Stimulated activated CD4-positive, alpha-beta T cell treated with anti-CD3 and anti-CD28 coated beads, Interleukin-2, amount 100 ng/mL, for 4 hours (primary cell): ENCODE results near the gene HPSE2.
"Not testable (repeated sequence)": the region's sequence is repeated elsewhere in the genome, so short reads cannot be mapped to it uniquely, and the experiment has no call there.

ENCODE experiments used
- DNase-seq: peaks from one replicate; pipeline ENCODE4 v3.0.0-alpha.2; 2020; ENCODE audit warnings: low read depth

HPSE2 gene

DNA sequence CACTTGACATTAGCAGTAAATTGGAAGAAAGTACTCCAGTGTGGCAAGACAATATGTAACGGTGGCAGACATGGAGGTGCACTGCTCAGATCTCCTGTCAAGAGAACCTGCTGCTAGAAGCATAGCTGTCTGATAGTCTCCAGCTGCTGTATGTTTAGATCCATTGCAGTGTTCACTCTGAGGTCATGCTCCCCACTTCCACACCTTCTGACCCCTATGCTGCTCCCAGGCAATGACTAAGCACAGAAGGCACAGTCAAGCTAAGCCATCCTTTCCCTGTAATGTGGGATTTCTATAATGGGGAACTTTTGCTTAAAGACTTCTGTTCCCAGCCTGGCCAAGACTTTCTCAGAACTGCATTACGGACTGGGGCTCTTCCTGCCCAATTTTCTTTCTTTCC lies 315.8 kb downstream of the HPSE2 start:
- DNase-seq = no peak

DNA sequence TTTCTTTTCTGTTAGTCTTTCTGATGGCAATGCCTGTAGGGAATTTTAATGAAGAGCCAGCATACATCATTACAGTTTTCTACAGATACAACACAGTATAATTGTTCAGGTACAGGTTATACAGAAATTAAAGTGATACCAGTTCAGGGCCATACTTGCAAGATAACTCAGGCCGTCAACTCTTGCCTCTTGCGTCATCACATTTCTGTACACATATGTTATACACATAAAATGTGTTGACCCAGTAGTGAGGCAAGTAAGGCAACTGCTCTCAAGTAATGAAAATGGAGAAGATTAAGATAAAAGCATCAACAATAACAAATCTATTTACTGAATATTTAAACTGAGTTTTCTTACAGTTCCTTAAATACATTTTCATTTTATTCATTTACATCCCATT lies 317.8 kb downstream of the HPSE2 start:
- no peak for DNase-seq

DNA sequence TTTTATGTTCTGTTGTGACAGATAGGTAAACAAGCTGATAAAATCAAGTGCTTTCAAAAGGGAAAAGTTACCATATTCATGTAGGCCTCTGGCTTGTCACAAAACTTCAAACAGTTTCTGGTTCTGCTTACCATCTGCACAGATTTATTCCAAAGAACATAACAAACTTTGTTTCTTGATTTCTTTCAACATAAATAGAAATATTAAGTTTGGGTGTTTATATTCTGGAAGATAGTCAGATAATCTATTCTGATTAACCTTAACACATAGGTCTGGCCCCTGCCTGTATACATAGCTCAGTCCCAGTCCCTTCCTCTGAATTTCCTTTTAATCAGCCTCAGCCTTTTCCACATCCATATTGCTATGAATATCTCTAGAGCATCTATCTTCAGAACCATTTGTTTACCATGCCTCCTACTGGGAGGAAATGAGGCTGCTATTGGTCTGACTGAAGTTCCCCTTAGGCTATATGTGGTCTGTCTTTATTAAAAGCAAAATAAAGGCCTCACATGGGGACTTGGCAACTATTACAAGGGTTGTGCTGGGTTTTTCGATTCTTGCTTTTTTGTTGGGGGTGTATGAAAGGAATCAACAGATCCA lies 319.0 kb downstream of the HPSE2 start:
- DNase-seq = no peak

DNA sequence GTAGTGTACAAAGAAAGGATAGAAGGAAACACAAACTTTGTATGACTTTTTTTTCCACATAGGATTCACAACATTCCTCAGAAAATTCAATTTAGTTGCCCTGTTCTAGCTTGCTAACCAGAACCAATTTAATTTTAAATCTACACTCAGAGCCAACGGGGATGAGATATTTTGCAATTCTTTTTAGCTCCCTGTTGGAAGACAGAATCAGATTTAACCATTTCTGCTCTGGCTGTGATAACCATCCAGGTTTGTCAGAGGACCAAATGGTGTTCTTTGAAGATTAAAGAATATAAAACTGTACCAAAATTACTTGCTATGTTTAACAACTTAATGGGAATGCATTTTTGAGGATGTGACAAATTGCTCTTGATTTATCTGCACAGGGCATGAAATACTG lies 319.7 kb downstream of the HPSE2 start:
- no peak for DNase-seq

DNA sequence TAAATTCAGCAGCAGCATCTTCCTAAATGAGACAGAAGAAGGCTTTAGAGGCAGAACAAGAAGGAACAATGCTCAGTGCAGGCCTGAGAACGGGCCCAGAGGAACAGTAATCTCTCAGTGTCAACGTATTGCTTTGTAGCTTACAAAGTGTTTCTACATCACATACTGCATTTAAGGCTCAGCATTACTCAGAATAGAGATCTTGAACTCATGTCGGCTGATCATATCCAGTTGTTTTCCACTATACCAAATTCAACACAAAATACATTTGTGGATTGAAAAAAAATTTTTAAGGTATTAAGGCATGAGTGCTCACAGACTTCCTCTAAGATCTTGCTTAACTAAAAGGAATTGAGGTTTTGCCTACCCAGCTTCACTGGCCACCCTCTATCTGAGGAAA lies 325.1 kb downstream of the HPSE2 start:
- DNase-seq = no peak

DNA sequence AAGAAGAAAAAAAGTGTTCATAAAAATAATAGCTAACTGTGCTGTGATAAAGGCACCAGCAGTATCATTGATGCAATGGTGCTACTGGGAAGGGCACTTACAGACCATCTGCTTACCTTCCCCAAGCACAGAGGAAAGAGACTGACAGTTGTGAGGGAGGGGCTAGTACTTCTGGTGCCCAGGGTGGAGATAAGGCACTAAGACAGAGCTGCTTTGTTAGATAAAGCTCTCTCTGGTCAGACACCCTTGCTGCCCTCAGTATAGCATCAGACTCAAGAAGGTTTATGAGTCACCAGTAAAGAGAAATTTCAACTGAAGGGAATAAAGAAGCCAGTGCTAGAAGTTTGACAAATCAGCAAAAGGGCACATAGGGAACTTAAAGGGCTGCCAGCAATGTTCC lies 325.6 kb downstream of the HPSE2 start:
- DNase-seq = no peak

DNA sequence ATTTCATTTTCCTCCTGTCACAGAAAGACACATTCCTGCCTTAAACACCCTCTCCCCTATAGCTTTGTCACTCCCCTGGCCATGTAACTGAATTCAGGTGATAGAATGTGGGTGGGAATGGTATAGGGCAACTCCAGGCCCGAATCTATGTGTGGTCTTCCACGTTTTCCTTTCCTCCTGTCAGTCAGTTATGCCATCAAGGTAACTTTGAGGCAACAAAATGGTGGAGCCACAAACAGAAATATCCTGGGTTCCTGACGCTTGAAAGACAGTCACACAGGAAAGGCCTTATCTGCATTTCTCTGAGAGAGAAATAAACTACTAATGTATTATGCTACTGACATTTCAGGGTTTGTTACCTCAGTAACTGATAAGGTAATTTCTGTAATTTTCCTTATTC lies 326.8 kb downstream of the HPSE2 start:
- no peak for DNase-seq

DNA sequence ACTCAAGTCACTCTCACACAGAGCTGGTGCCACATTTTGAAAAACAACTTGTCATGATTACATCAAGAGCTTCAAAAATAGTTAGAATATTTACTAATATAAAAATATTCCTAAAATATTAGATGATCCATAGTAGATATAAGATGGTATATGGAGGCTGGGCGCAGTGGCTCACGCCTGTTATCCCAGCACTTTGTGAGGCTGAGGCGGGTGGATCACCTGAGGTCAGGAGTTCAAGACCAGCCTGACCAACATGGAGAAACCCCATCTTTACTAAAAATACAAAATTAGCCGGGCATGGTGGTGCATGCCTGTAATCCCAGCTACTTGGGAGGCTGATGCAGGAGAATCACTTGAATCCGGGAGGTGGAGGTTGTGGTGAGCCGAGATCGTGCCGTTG lies 327.4 kb downstream of the HPSE2 start:
- not testable (repeated sequence) for DNase-seq

DNA sequence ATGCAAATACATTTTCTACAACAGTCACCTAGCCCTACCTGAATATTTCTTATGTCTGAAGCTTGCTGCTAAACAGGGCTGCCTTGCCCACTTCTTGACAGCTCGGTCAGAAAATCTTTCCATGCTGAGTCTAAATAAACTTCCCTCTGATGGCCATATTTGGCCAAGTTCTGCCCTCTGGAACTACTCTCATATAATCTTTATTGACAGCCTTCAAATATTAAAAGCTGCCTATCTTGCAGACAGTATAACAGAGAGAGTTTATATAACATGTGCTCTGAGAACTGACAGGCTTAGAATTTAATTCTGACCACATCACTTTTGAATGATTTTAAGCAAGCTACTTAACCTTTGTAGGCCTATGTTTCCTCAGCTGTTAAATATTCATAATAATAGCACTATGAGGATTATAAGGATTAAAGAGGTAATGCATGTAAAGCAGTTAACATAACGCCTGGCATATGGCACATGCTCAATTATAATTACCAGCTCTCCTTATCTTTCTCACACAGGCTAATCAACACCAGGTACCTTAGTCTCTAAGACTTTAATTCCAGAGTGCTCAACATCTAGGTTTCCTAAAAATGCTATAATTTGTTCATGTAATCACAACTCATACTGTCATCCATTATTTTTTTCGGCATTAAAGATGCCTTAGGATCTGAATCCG lies 334.1 kb downstream of the HPSE2 start:
- DNase-seq = no peak

DNA sequence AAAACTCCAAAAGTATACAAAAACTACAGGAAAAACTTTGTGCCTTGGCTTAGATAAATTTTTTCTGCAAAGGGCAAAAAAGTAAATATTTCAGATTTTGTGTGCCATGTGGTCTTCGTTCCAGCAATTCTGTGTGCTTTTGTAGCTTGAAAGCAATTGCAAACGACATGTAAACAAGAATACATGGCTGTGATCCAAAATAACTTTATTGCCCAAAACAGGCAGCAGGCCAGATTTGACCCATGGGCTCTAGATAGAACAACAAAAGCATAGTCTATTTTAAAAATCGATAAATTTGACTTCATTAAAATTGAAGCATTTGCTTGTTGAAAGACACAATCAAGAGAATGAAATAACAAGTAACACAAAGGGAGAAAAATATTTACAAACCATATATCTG lies 336.6 kb downstream of the HPSE2 start:
- DNase-seq = no peak

DNA sequence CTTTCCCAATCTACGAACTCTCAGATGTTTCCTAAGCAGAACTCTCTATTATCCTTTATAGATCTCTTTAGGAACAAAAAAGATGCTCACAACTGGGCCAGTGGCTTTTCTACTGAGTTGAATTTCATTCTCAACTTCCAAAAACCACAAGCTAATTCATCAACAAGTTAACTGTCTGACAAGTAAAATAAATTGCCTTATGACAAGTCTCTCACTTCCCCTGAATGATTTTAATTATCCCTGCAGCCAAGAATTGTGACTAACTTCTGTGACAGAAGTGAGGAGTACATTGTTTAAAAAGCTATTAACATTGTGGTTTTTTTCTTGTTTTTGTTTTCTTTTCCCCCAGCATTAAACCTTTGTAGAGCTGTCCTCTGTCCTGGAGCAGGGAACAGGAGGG lies 343.1 kb downstream of the HPSE2 start:
- no peak for DNase-seq

DNA sequence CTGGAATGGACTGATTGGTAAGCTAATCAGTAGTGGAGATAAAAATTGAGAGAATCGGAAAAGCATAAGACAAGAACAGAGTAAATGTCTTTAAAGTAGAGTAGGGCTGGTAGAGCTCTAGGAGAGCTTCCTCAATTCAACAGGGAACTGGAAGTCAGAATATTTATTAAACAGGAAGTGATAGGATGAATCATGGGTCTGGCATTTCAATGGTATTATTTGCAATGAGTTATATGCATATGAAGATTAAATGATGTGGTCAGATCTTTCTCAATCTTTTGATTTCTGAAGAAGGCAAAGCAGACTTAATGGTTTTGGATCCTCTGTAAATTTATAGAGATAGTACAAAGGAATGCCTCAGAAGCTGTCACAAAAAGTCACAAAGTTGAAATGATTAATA lies 349.0 kb downstream of the HPSE2 start:
- no peak for DNase-seq

DNA sequence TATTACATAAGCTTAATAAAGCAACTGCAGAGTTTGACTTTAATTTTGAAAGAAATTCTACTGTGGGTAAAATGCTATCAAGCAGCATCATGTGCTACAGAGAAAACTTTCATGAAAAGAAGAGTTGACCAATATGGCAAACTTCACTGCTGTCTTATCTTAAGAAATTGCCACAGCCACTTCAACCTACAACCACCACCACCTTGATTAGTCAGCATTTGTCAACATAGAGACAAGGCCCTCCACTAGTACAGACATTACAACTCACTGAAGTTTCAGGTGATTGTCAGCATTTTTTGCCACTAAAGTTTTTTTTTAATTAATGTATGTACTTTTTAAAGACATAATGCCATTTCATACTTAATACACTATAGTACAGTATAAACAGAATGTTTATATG lies 350.3 kb downstream of the HPSE2 start:
- DNase-seq = no peak

DNA sequence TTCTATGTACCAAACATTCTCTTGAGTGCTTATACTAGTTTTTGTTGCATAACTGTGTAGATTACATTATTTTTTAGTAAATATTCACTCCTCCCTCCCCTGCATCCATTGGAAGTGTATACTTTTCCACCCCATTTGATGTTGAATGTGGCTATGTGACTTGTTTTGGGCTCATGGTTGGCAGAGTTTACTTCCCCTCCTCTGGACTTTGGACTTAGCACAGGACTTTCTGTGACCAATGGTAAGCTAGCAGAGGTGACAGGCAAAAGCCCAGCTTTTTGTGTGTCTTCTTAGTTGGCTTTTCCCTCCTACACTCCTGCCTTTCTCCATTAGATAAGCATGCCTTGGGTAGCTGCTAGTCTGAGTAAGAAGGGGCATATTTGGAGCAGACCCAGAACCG lies 353.9 kb downstream of the HPSE2 start:
- DNase-seq = no peak

DNA sequence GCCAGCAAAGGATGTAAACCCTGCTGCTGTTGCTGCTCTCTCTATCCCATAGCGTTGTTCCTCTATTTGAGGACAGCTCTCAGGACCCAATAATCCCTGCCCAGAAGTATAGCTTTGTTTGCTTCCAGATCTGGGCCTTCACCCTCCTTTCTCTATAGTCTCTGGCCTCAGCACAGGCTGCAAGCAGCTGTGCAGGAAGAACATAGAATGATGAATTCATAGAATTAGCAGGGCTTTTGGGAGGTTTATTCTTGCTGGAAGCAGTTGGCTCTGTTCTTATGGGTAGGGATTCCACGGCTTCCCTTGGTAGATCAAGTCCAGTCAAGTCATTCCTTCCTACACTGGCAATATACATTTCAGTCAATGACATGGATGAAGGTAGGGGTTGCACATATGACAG lies 354.7 kb downstream of the HPSE2 start:
- no peak for DNase-seq

DNA sequence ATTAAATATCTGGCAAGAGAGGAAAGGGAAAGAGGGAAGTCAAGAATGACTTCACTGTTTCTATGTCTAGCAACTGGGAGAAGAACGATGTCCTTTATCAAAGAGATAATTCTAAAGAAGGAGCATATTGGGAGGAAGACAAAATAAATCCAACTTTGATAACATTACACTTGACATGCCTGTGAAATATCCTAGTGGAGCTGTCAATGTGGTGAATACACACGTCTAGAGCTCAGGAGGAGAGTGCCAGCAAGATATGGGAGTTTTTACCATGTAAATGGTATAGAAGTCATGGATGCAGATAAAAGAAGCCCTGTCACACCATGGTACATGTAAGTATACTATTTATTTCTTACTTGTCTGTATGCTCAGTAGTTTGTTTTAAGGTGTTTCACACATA lies 356.7 kb downstream of the HPSE2 start:
- no peak for DNase-seq

DNA sequence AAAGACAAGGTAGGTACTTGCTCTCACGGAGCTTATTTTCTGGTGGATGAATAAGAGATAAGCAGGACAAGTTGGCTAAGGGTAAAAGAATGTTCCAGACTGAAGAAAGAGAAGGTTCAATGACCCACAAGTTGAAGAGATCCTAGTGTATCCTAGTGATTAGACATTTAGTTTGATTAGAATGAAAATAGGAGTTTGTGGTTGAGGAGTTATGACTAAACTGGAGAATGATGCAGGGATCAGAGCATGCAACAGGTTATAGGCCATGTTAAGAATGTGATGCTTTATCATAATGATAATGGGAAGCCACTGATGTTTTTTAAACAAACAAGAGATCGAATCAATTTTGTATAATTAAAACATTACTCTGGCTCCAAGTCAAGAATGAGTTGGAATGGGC lies 357.2 kb downstream of the HPSE2 start:
- no peak for DNase-seq

DNA sequence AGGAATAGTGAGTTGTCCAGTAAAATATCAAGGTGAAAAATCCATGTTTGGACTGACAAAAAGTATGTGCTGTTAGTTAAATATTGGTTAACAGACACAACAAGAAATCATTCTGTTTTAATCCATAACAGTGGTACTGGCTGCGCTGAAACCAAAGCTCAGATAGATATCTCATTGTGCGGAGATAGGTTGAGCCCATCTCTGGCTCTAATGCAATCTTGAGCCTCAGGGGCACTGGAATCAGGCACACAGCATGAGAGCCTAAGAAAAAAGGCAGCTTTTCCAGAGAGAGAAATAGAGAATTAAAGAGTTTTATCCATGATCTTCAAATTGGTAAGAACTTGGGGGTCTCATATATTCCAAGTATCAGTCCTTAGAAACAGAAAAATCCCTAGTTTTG lies 373.7 kb downstream of the HPSE2 start:
- no peak for DNase-seq

DNA sequence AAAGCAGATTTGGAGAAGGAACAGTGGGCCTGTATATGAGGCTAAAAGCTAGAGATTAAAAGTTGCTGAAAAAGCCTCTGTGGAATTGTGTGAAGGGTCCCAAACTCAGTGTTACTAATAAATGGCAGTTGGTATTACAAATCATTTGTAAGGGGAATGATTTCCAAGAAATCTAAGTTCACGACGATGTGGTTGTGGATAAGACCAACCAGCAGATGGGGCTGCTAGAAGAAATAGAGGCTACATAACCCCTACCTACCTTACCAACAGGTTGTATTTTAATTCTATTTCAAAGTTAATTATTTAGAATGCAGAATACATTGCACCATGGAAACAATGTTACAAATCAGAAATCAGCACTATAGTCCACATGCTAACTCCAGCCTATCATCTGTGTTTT lies 377.1 kb downstream of the HPSE2 start:
- no peak for DNase-seq

DNA sequence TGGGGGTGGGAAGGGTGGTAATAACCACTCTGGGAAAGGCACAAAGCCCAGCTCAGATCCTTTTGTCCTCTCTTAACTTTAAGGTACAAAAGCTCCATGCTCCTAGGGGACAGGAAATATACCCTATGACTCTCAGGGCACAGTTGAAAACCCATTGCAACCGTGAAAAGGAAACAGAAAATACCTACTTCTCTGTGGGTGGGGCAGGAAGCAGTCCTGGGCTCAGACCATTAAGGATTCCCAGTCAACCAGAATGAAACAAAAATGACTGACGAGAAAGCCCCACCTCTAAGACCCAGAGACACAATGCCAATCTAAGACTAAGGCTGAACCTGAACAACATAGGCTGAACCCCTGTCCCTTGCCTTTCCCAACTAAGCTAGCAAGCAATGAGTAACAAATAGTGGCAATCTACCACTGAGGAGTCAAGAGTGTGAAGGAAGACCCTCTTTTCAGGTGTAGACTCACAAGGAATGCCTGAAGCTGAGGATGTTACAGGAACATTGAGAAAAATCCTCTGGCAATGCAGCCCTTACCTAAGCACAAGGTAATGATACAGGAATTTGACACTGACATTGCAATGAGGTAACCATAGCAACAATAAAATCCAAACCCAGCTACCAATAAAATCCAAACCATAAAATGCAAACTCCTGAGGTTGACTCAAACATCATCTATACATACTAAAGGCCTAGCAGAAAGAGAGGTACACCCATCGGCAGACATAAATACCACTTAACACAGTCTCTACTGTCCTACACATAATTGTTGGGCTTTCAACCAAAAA lies 380.1 kb downstream of the HPSE2 start:
- DNase-seq = no peak

DNA sequence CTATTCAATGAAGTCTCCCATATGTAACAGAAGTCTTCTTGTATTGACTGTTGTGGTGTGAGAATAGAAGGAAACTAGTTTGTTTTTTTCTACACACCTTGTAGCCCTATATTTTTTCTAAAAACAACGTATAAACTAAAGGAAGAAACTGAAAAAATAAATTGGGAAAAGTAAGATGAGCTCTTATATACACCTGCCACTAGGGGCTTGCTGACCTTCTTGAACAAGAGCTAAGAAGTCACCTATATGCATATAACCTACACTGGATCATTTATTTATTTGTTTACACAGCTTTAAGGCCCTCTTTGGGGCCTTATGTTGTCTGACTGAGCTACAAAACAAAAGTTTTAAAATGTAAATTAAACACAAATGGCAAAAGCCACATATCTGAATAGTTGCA lies 383.0 kb downstream of the HPSE2 start:
- no peak for DNase-seq

DNA sequence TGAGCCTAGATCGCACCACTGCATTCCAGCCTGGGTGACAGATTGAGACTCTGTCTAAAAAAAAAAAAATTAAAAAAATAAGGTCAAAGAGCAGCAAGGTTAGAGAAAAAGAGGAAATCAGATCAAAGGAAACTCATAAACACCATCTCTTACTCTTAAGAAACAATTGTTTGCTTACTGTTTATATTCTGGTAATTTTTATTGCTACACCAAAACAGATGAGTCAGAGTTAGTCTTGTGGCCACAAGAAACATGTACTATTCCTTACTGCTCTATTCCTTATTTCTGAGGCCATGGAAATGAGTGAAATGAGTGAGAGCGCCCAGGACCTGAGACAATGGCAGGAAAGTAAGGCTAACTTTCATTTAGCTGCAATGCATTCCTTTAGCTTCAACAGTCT lies 387.3 kb downstream of the HPSE2 start:
- DNase-seq = no peak

DNA sequence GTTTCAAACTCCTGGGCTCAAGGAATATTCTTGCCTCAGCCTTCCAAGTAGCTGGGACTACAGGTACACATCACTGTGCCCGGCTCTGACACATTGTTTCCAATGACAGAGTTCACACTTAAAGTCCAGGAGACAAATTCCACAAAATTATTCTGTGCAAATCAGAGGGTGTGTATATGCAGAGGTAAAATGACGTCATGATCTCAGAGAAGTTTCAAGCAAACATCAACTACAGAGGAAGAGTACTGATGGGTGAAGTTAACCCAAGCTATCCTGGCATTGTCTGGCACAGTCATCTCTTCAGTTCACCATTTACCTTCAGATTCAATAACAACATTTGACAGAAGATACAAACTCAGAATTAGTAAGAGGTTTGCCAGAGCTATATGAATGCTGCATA lies 388.9 kb downstream of the HPSE2 start:
- no peak for DNase-seq

DNA sequence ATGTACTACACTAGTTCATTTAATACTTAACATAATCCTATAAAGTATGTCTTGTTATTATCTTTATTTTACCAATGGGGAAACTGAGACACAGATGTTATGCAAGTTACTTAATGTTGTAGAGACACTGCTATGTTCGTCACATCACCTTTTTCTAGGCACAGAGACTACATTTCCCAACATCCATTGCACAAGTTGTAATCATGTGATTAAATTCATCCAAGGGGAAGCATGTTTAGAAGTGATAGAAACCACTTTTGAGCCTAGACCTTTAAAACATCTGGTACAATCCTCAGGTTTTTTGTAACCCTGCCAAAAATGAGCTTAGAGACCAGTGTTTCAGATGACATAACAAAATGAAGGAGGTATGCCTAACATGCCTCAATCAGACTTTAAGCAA lies 402.1 kb downstream of the HPSE2 start:
- no peak for DNase-seq
